ENCODE results near the gene CRIP1. TPM values are rescaled to one million over a fixed set of nuclear protein-coding genes. Genes with fewer than 3 reads are reported as not detected.

The CRIP1 gene
- total and polyA plus RNA-seq, 2 donors (not counting 1 experiment from before 2014, with no cell fraction given), result 210 to 563 TPM

DNA sequence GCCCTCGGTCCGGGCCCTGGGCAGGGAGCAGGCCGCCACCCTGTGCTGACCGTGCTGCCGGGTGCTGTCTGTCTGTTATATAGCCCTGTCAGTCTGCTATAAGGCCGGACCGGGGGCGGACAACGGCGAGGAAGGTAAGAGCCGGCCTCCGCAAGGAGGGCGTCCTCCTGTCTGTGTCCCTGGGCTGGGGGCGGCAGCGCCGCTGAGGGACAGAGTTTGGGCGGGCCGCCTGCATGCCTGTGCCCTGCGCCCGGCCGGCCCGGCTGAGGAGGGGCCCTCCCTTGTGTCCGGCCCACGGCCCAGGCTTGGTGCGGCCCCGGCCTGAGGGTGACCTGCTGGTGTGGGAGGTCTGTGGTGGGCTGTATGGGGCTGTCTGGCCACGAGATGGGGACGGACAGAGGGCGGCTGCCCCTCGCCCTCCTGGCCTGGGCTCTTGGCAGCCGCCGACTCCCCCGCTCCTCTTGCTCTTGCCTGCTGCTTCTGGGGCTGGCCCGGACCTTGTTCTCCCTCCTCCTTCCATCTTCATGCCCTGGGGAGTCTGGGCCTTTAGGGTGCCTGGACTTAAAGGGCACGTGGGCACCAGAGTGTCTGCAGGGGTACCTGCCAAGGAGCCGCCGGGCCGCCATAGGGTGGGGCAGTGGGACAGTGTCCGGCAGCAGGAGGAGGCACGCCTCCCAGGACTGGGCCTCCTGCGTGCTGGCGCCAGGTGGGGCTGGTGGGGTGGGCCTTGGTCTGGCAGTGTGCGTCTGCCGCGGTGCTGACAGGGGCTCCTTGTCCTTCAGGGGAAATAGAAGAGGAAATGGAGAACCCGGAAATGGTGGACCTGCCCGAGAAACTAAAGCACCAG, 37.2 kb upstream of the CRIP1 start:
- no peaks in the 10 kb centered on the region for H3K27me3 ChIP-seq (replicated peaks in 1 of 4; ENCODE audit: control extremely low read depth in 1 of 4, control insufficient read depth in 3 of 4, insufficient read depth in 4 of 4, low read length in 3 of 4)
- H3K4me3 ChIP-seq (ENCODE audit: control extremely low read depth in 1 of 5, extremely low read depth in 1 of 5, insufficient read depth in 1 of 5, low read depth in 2 of 5, low read length in 4 of 5), result no peak overlapping the region
- WGBS (ENCODE audit: insufficient coverage), result 96% methylated on average over 43 of the region's 47 CpGs
- no peaks in the 10 kb centered on the region for H3K27me3 Mint-ChIP-seq
- intact Hi-C loops (cut with micrococcal nuclease), result loop anchor here (2.0 kb wide), 1 partner anchor 79 kb away; no protein-coding TSS in a partner anchor
- H2AFZ ChIP-seq (ENCODE audit: insufficient read depth, low read depth, low read length, poor library complexity, severe bottlenecking), result no peak overlapping the region
- H3K9me3 ChIP-seq (ENCODE audit: control extremely low read depth in 1 of 3, control insufficient read depth in 2 of 3, insufficient read depth in 1 of 3, low read length in 2 of 3), result no peaks in the 10 kb centered on the region
- H3K4me2 ChIP-seq (replicated peaks; ENCODE audit: low read depth, low read length, poor library complexity, severe bottlenecking), result no peak overlapping the region
- CTCF ChIA-PET, result interaction anchor here (2.4 kb wide), 1 partner anchor 40 kb away, joined by 9 read pairs; no protein-coding TSS in a partner anchor
- H3K79me2 ChIP-seq (ENCODE audit: control insufficient read depth, insufficient read depth, low read length), result peaks cover 41% of the 10 kb centered on the region
- ATAC-seq (ENCODE audit: low read depth), result no peak
- no peak for DNase-seq
- H3K4me1 ChIP-seq (ENCODE audit: control insufficient read depth in 2 of 2, insufficient read depth in 2 of 2, low read length in 2 of 2), result no peaks in the 10 kb centered on the region
- TF ChIP-seq, protein P1, sequence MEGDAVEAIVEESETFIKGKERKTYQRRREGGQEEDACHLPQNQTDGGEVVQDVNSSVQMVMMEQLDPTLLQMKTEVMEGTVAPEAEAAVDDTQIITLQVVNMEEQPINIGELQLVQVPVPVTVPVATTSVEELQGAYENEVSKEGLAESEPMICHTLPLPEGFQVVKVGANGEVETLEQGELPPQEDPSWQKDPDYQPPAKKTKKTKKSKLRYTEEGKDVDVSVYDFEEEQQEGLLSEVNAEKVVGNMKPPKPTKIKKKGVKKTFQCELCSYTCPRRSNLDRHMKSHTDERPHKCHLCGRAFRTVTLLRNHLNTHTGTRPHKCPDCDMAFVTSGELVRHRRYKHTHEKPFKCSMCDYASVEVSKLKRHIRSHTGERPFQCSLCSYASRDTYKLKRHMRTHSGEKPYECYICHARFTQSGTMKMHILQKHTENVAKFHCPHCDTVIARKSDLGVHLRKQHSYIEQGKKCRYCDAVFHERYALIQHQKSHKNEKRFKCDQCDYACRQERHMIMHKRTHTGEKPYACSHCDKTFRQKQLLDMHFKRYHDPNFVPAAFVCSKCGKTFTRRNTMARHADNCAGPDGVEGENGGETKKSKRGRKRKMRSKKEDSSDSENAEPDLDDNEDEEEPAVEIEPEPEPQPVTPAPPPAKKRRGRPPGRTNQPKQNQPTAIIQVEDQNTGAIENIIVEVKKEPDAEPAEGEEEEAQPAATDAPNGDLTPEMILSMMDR (IDR thresholded peaks at IDR 0.05), result no peak
- no peak for TF ChIP-seq EZH2 (IDR thresholded peaks at IDR 0.05; ENCODE audit: borderline replicate concordance, insufficient read depth, low read depth, low read length, poor library complexity, severe bottlenecking)
- H3K27ac Mint-ChIP-seq, result no peak overlapping the region
- H4K20me1 ChIP-seq (ENCODE audit: control insufficient read depth, insufficient read depth, low read length, poor library complexity, severe bottlenecking), result peaks cover 41% of the 10 kb centered on the region
- H3K4me3 Mint-ChIP-seq, result no peak overlapping the region
- H3K27ac ChIP-seq (ENCODE audit: low read length in 2 of 2), result no peak overlapping the region
- no peaks in the 10 kb centered on the region for H3K4me1 Mint-ChIP-seq
- no peaks in the 10 kb centered on the region for H3K9me3 Mint-ChIP-seq (ENCODE audit: insufficient read depth)
- POLR2A ChIA-PET, result no interaction called here
- no peak overlapping the region for H3K9ac ChIP-seq (ENCODE audit: low read length)
- peaks cover 0 to 26% of the 10 kb centered on the region in 2 experiments for H3K36me3 ChIP-seq (replicated peaks in 1 of 2; ENCODE audit: control extremely low read depth in 1 of 2, control insufficient read depth in 1 of 2, extremely low read depth in 1 of 2, insufficient read depth in 2 of 2, low read length in 1 of 2)

DNA sequence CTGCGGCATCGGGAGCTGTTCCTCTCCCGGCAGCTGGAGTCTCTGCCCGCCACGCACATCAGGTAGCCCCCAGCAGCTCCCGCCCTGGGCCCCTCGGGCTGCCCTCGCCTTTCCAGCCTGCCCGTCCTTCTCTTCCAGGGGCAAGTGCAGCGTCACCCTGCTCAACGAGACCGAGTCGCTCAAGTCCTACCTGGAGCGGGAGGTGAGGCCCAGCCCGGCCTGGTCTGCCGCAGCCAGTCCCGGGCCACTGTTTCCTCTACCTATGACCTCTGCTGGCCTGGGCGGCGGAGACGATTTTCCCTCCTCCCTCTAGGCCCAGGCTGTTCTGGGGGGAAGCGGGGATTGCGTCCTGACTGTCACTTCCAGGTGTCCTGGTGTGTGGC, 36.6 kb upstream of the CRIP1 start:
- Histone ChIP-seq H4K20me1 (ENCODE audit: control insufficient read depth, insufficient read depth, low read length, poor library complexity, severe bottlenecking) (peaks cover 41% of the 10 kb centered on the region), H3K9ac (ENCODE audit: low read length) (no peak overlapping the region), H3K4me1 (ENCODE audit: control insufficient read depth in 2 of 2, insufficient read depth in 2 of 2, low read length in 2 of 2) (no peaks in the 10 kb centered on the region), H2AFZ (ENCODE audit: insufficient read depth, low read depth, low read length, poor library complexity, severe bottlenecking) (no peak overlapping the region), H3K27ac (ENCODE audit: low read length in 2 of 2) (no peak overlapping the region), H3K9me3 (ENCODE audit: control extremely low read depth in 1 of 3, control insufficient read depth in 2 of 3, insufficient read depth in 1 of 3, low read length in 2 of 3) (no peaks in the 10 kb centered on the region), H3K79me2 (ENCODE audit: control insufficient read depth, insufficient read depth, low read length) (peaks cover 39% of the 10 kb centered on the region), H3K27me3 (replicated peaks in 1 of 4; ENCODE audit: control extremely low read depth in 1 of 4, control insufficient read depth in 3 of 4, insufficient read depth in 4 of 4, low read length in 3 of 4) (no peaks in the 10 kb centered on the region), H3K4me3 (ENCODE audit: control extremely low read depth in 1 of 5, extremely low read depth in 1 of 5, insufficient read depth in 1 of 5, low read depth in 2 of 5, low read length in 4 of 5) (no peak overlapping the region), H3K4me2 (replicated peaks; ENCODE audit: low read depth, low read length, poor library complexity, severe bottlenecking) (no peak overlapping the region), H3K36me3 (replicated peaks in 1 of 2; ENCODE audit: control extremely low read depth in 1 of 2, control insufficient read depth in 1 of 2, extremely low read depth in 1 of 2, insufficient read depth in 2 of 2, low read length in 1 of 2) (peaks cover 0 to 26% of the 10 kb centered on the region in 2 experiments)
- 98% methylated on average over 17 of the region's 22 CpGs for WGBS (ENCODE audit: insufficient coverage)
- DNase-seq (no peak), ATAC-seq (ENCODE audit: low read depth) (no peak)
- no peaks in the 10 kb centered on the region for H3K27me3 Mint-ChIP-seq
- intact Hi-C loops (cut with micrococcal nuclease), result no loop called here
- no peak overlapping the region for H3K27ac Mint-ChIP-seq
- TF ChIP-seq, protein P1 (IDR thresholded peaks at IDR 0.05), result no peak
- no peak for TF ChIP-seq EZH2 (IDR thresholded peaks at IDR 0.05; ENCODE audit: borderline replicate concordance, insufficient read depth, low read depth, low read length, poor library complexity, severe bottlenecking)
- ChIA-PET POLR2A (no interaction called here), CTCF (interaction anchor here (2.4 kb wide), 1 partner anchor 39 kb away, joined by 9 read pairs; no protein-coding TSS in a partner anchor)
- H3K9me3 Mint-ChIP-seq (ENCODE audit: insufficient read depth), result no peaks in the 10 kb centered on the region
- no peaks in the 10 kb centered on the region for H3K4me1 Mint-ChIP-seq
- H3K4me3 Mint-ChIP-seq, result no peak overlapping the region
